A549 treated with AZD2906 at 1 μM for 4 hours (cell line): ENCODE data around the gene ADGRL1. TPM values are rescaled to one million over a fixed set of nuclear protein-coding genes. Genes with fewer than 3 reads are reported as not detected.

ENCODE experiments used
- total RNA-seq: library from RNA; stranded (reverse); fragments of 200-300 nt; extraction: Qiagen RNA extraction; gene quantifications from 5 replicates; pipeline ENCODE4 v1.2.3, GENCODE V29; 2022

Gene ADGRL1
- total RNA-seq = 5.6 to 8.8 TPM (median 6.7 TPM) in 5 replicates

DNA sequence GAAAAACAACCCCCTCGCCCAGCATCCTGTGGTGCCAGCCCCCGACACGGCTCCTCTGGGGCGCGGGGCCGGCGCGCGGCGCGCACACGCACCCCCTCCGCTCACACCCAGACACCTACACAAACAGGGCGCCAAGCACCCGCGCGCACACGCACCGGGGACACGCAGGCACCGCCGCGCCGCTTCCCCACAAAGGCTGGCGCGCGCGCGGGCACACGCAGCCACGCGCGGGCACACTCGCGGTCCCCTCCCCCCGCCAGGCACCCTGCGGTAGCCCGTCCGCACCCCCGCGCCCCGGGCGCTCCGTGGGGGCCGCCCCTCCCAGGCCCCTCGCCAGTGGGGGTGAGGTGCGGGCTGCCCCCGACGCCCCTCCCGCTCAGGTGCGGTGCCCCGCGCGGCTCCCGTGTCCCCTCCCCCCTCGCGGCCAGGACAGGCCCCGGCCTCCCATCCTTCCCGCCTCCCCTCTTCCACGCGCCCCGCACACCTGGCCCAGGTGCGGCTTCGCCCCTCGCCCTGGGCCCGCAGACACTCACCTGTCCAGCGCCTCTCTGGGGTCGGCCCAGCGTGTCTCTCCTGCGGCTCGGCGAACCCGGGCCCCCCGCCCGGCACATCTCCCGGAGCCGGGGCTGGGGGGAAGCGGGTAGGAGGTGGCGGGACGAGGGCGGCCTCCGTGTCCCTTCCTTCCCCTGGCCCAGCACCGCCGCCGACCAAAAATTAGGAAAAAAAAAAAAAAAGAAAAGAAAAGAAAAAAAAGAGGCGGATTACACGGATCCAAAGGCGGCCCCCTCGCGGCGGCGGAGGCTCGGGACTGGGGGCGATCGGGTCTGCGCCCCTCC is at the start of gene ADGRL1:
Gene ADGRL1, minus strand, starts transcription at position 718 of the 836 bp plus-strand sequence. CDS start 22,567 bp downstream, outside the sequence.

GRCh38 chr19:14136509-14137281 is 69.3 kb downstream of the ADGRL1 start, which contains the start of gene ASF1B:
Gene ASF1B (minus strand): TSS chr19:14136589. CDS start chr19:14136456, 133 bp downstream.

DNA sequence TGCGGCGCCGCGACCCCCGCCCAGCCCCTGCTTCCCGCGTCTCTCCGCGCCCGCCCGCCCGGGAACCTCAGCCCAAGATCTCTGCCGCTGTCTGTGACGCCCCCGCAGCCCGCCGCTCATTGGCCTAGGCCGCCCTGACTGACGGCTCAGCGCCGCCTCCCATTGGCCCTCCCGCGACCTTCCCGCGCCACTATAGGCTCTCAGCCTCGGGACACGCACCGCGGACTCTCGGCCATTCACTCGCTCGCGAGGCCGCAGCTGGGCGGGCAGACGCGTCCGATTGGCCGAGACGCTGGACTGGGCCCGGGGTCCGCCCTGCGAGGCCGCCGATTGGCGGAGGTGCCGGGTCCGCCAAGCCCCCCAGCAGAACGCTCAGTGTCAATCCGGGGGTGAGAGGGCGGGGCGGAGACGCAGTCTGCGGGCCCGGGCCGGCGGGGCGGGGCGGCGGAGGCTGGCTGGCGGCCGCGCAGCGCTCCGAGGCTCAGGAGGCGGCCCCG is 88.3 kb downstream of the ADGRL1 start, which contains the start of gene PRKACA:
Gene PRKACA, minus strand, starts transcription at position 95 of the 497 bp plus-strand sequence. CDS start 215 bp downstream, outside the sequence.

Other genes with a start within 250 kb of the ADGRL1 start
- 3.2 to 5.4 TPM (median 4.8 TPM) in 5 replicates for gene RFX1, start 199.8 kb downstream of the ADGRL1 start, total RNA-seq
- not detected in 5 replicates for gene RLN3, start 178.0 kb downstream of the ADGRL1 start, total RNA-seq
- 8.4 to 10.7 TPM (median 9.2 TPM) in 5 replicates for gene IL27RA, start 174.4 kb downstream of the ADGRL1 start, total RNA-seq
- 1.4 to 2.6 TPM (median 2.2 TPM) in 5 replicates for gene PALM3, start 144.1 kb downstream of the ADGRL1 start, total RNA-seq
- gene MISP3, start 133.4 kb downstream of the ADGRL1 start, total RNA-seq = 2.2 to 4.3 TPM (median 3.9 TPM) in 5 replicates
- gene C19orf67, start 120.4 kb downstream of the ADGRL1 start, total RNA-seq = not detected in 5 replicates
- 32.9 to 42.4 TPM (median 37.0 TPM) in 5 replicates for gene SAMD1, start 115.4 kb downstream of the ADGRL1 start, total RNA-seq
- 28.7 to 36.9 TPM (median 29.6 TPM) in 5 replicates for gene PRKACA, start 88.4 kb downstream of the ADGRL1 start, total RNA-seq
- gene ASF1B, start 69.6 kb downstream of the ADGRL1 start, total RNA-seq = 28.6 to 31.7 TPM (median 30.7 TPM) in 5 replicates
- gene ADGRE5, start 175.3 kb upstream of the ADGRL1 start, total RNA-seq = 78.1 to 91.7 TPM (median 86.0 TPM) in 5 replicates
- 115 to 136 TPM (median 125 TPM) in 5 replicates for gene DDX39A, start 213.2 kb upstream of the ADGRL1 start, total RNA-seq
- 72.8 to 86.5 TPM (median 81.0 TPM) in 5 replicates for gene PKN1, start 227.1 kb upstream of the ADGRL1 start, total RNA-seq